ENCODE results near the gene SENP3. TPM values are rescaled to one million over a fixed set of nuclear protein-coding genes. Genes with fewer than 3 reads are reported as not detected.

SENP3 gene
- total and polyA plus RNA-seq, 2 donors (not counting 3 experiments of a cell fraction or from before 2014, with no cell fraction given), result 63.4 to 96.5 TPM

- intact Hi-C loops (cut with micrococcal nuclease) (no loop called here), dilution Hi-C loops (cut with MboI; ENCODE audit: extremely low pct_ligation_motif_present, low sequenced_read_pairs) (no loop called here)
- FAIRE-seq (no peak), DNase-seq (ENCODE audit: low read depth, low spot score) (no peak)
- TF ChIP-seq JUN (IDR thresholded peaks at IDR 0.05; ENCODE audit: borderline replicate concordance, insufficient read depth, insufficient read length, low read depth) (no peak), FOS (IDR thresholded peaks at IDR 0.05; ENCODE audit: borderline replicate concordance, insufficient read depth, low read length) (no peak), GATA2 (IDR thresholded peaks at IDR 0.05; ENCODE audit: insufficient read depth, insufficient read length, low read depth, low read length) (no peak), MAX (IDR thresholded peaks at IDR 0.05; ENCODE audit: insufficient read depth, insufficient read length) (no peak), EZH2 (IDR thresholded peaks at IDR 0.05; ENCODE audit: borderline replicate concordance, low read depth, low read length, severe bottlenecking) (no peak), POLR2A (IDR thresholded peaks at IDR 0.05; ENCODE audit: low read depth, low read length) (no peak)
- no peaks in the 10 kb centered on the region for H3K9me1 ChIP-seq (replicated peaks; ENCODE audit: control insufficient read depth, extremely low read depth, insufficient read depth, low read length)
- H3K27me3 ChIP-seq (ENCODE audit: control insufficient read depth in 2 of 2, insufficient read depth in 2 of 2, low read length in 2 of 2), result no peaks in the 10 kb centered on the region
- no peaks in the 10 kb centered on the region for H3K9me3 ChIP-seq (replicated peaks; ENCODE audit: control insufficient read depth, insufficient read depth, low read length)
- H3K27ac ChIP-seq (ENCODE audit: insufficient read depth, low read depth, low read length), result no peak overlapping the region
- ChIA-PET POLR2A (no interaction called here), CTCF (interaction anchor here (1.2 to 1.8 kb wide), 2 partner anchors 48 to 75 kb away, joined by 3 to 10 read pairs; no protein-coding TSS in a partner anchor)
- H3K4me1 ChIP-seq (ENCODE audit: control insufficient read depth, extremely low read depth, insufficient read depth, low read length), result no peaks in the 10 kb centered on the region
- H3K4me3 ChIP-seq (replicated peaks in 1 of 3; ENCODE audit: insufficient read depth in 1 of 3, low read depth in 1 of 3, low read length in 3 of 3), result no peak overlapping the region
- no peaks in the 10 kb centered on the region for H3K79me2 ChIP-seq (ENCODE audit: control insufficient read depth, insufficient read depth, low read length)
- H3K9ac ChIP-seq (replicated peaks; ENCODE audit: extremely low read depth, insufficient read depth, low read length), result no peak overlapping the region
- H3K4me2 ChIP-seq (ENCODE audit: insufficient read depth, low read length), result no peak overlapping the region
- H4K20me1 ChIP-seq (replicated peaks; ENCODE audit: control insufficient read depth, extremely low read depth, insufficient read depth, low read length), result no peaks in the 10 kb centered on the region
- H2AFZ ChIP-seq (ENCODE audit: low read depth, low read length), result no peak overlapping the region
- peaks cover 22 to 56% of the 10 kb centered on the region in 2 experiments for H3K36me3 ChIP-seq (ENCODE audit: control insufficient read depth in 2 of 2, extremely low read depth in 1 of 2, insufficient read depth in 2 of 2, low read length in 2 of 2)
- BruUV-seq (replicated peaks), result no TSS peak
Measured at GRCh38 chr17:7512105-7512504, 49.6 kb upstream of the SENP3 start.

GRCh38 chr17:7512824-7513540 lies 48.7 kb upstream of the SENP3 start:
- BruUV-seq (replicated peaks), result no TSS peak
- Histone ChIP-seq H4K20me1 (replicated peaks; ENCODE audit: control insufficient read depth, extremely low read depth, insufficient read depth, low read length) (no peaks in the 10 kb centered on the region), H3K9me1 (replicated peaks; ENCODE audit: control insufficient read depth, extremely low read depth, insufficient read depth, low read length) (no peaks in the 10 kb centered on the region), H3K27ac (ENCODE audit: insufficient read depth, low read depth, low read length) (no peak overlapping the region), H3K36me3 (ENCODE audit: control insufficient read depth in 2 of 2, extremely low read depth in 1 of 2, insufficient read depth in 2 of 2, low read length in 2 of 2) (peaks cover 22 to 55% of the 10 kb centered on the region in 2 experiments), H3K4me1 (ENCODE audit: control insufficient read depth, extremely low read depth, insufficient read depth, low read length) (no peaks in the 10 kb centered on the region), H3K27me3 (ENCODE audit: control insufficient read depth in 2 of 2, insufficient read depth in 2 of 2, low read length in 2 of 2) (no peaks in the 10 kb centered on the region), H3K79me2 (ENCODE audit: control insufficient read depth, insufficient read depth, low read length) (no peaks in the 10 kb centered on the region), H3K9me3 (replicated peaks; ENCODE audit: control insufficient read depth, insufficient read depth, low read length) (no peaks in the 10 kb centered on the region), H3K4me3 (replicated peaks in 1 of 3; ENCODE audit: insufficient read depth in 1 of 3, low read depth in 1 of 3, low read length in 3 of 3) (no peak overlapping the region), H2AFZ (ENCODE audit: low read depth, low read length) (no peak overlapping the region), H3K9ac (replicated peaks; ENCODE audit: extremely low read depth, insufficient read depth, low read length) (no peak overlapping the region), H3K4me2 (ENCODE audit: insufficient read depth, low read length) (no peak overlapping the region)
- no peak for FAIRE-seq
- no peak for DNase-seq (ENCODE audit: low read depth, low spot score)
- TF ChIP-seq EZH2 (IDR thresholded peaks at IDR 0.05; ENCODE audit: borderline replicate concordance, low read depth, low read length, severe bottlenecking), result no peak
- TF ChIP-seq POLR2A (IDR thresholded peaks at IDR 0.05; ENCODE audit: low read depth, low read length), result no peak
- TF ChIP-seq MAX (IDR thresholded peaks at IDR 0.05; ENCODE audit: insufficient read depth, insufficient read length), result no peak
- TF ChIP-seq FOS (IDR thresholded peaks at IDR 0.05; ENCODE audit: borderline replicate concordance, insufficient read depth, low read length), result no peak
- no peak for TF ChIP-seq POLR2AphosphoS5 (IDR thresholded peaks at IDR 0.05; ENCODE audit: insufficient read depth, low read depth, low read length)
- no peak for TF ChIP-seq GATA2 (IDR thresholded peaks at IDR 0.05; ENCODE audit: insufficient read depth, insufficient read length, low read depth, low read length)
- TF ChIP-seq CTCF (IDR thresholded peaks at IDR 0.05; ENCODE audit: extremely low read depth in 1 of 2, insufficient read depth in 1 of 2, low read depth in 1 of 2, low read length in 2 of 2), result no peak
- TF ChIP-seq MYC (IDR thresholded peaks at IDR 0.05; ENCODE audit: low read depth, low read length), result no peak
- TF ChIP-seq JUN (IDR thresholded peaks at IDR 0.05; ENCODE audit: borderline replicate concordance, insufficient read depth, insufficient read length, low read depth), result no peak
- intact Hi-C loops (cut with micrococcal nuclease), result no loop called here
- ChIA-PET POLR2A (interaction anchor here (0.9 to 1.1 kb wide), 2 partner anchors 29 to 47 kb away, joined by 3 read pairs; partner anchors contain the start of gene POLR2A), CTCF (interaction anchor here (0.8 to 5.7 kb wide), 13 partner anchors 8 to 175 kb away, joined by 3 to 314 read pairs (median 9); partner anchors contain the start of genes SENP3, TNFSF12, TNFSF13 and TP53)
- dilution Hi-C loops (cut with MboI; ENCODE audit: extremely low pct_ligation_motif_present, low sequenced_read_pairs), result no loop called here
